ENCODE data around the gene ACOX2.

ACOX2 gene

DNA sequence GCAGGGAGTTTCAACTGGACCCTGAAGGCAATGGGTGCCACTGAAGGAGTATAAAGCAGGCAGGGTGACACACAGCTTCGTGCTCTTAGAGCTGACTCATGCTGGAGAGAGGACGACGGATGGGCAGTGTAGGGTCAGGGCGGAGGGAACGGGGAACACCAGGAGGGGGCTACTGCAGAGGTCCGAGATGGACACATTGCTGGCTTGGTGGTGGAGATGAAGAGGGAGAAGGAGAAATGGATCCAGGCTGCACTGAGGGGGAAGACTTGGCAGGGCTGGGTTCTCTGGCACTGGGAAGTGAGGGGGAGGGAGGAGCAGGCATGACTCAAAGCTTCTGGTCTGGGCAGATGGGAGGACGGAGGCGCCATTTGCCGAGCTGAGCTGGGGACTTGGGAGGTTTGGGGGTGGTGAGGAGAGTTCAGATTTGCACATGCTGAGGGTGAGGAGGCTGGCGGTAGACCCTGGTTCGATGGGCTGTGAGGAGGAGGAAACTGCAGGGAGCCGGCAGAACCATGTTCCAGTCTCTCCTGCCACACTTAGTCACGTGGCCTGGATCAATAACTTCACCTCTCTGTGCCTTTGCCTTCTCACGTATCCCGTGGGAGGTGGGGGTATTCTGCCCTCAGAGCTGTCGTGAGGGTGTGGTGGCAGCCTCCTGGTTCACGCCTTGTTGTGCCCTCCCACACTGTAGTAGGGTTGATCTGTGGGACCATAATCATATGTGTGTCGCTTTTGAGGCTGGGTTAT is 49.7 kb downstream of the ACOX2 start:
- Mint-ChIP-seq H3K4me1 (ENCODE audit: low read depth) (peaks cover 9% of the 10 kb centered on the region), H3K9me3 (ENCODE audit: low read depth) (no peaks in the 10 kb centered on the region), H3K27ac (no peak overlapping the region), H3K36me3 (no peaks in the 10 kb centered on the region), H3K4me3 (no peak overlapping the region), H3K27me3 (peaks cover under 1% of the 10 kb centered on the region)

DNA sequence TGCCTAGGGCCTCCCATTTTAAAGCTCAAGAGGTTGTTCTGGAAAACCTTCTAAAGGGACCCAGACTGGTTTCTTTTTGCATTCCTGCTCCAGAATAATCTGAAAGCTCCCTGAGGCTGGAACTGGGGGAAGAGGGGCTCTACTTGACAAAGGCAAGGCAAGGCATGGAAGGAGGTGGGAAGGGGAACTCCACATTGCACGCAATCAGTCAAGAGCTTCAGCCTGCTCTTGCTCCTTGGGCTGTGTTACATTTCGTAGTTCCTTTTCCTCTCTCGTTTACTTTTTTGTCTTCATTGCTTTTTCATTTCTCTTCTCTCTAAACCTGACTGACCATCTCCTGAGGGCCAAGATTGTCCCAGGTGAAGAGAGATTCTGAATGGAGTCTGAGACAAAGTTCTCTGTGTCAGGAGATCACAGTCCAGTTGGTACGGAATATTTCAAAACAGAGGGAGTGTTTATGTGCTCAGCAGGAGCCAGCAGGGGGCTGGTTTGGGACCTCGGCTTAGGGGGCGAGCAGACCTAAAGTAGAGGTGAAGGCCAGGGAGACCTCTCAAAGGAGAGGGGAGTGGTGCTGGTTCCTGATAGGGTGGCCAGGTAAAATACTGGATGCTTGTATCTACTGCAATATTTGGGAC is 51.1 kb downstream of the ACOX2 start:
- H3K4me3 Mint-ChIP-seq, result no peak overlapping the region
- H3K27ac Mint-ChIP-seq, result no peak overlapping the region
- H3K9me3 Mint-ChIP-seq (ENCODE audit: low read depth), result no peaks in the 10 kb centered on the region
- H3K4me1 Mint-ChIP-seq (ENCODE audit: low read depth), result peaks cover 5% of the 10 kb centered on the region
- peaks cover 2% of the 10 kb centered on the region for H3K27me3 Mint-ChIP-seq
- no peaks in the 10 kb centered on the region for H3K36me3 Mint-ChIP-seq

- peaks cover 2% of the 10 kb centered on the region for H3K27me3 Mint-ChIP-seq
- H3K4me1 Mint-ChIP-seq (ENCODE audit: low read depth), result no peaks in the 10 kb centered on the region
- H3K4me3 Mint-ChIP-seq, result no peak overlapping the region
- H3K27ac Mint-ChIP-seq, result no peak overlapping the region
- H3K9me3 Mint-ChIP-seq (ENCODE audit: low read depth), result no peaks in the 10 kb centered on the region
- H3K36me3 Mint-ChIP-seq, result no peaks in the 10 kb centered on the region
These were observed 52.3 kb downstream of the ACOX2 start for GRCh38 chr3:58484722-58485069.

- H3K27ac Mint-ChIP-seq, result no peak overlapping the region
- no peaks in the 10 kb centered on the region for H3K9me3 Mint-ChIP-seq (ENCODE audit: low read depth)
- peaks cover 2% of the 10 kb centered on the region for H3K27me3 Mint-ChIP-seq
- no peaks in the 10 kb centered on the region for H3K36me3 Mint-ChIP-seq
- no peaks in the 10 kb centered on the region for H3K4me1 Mint-ChIP-seq (ENCODE audit: low read depth)
- H3K4me3 Mint-ChIP-seq, result no peak overlapping the region
These were observed 52.8 kb downstream of the ACOX2 start for GRCh38 chr3:58484045-58484721.

- Mint-ChIP-seq H3K27me3 (peaks cover 2% of the 10 kb centered on the region), H3K36me3 (no peaks in the 10 kb centered on the region), H3K4me1 (ENCODE audit: low read depth) (no peaks in the 10 kb centered on the region), H3K27ac (no peak overlapping the region), H3K9me3 (ENCODE audit: low read depth) (no peaks in the 10 kb centered on the region), H3K4me3 (no peak overlapping the region)
These were observed 53.9 kb downstream of the ACOX2 start for GRCh38 chr3:58482917-58483636.

GRCh38 chr3:58480309-58480708 is 56.7 kb downstream of the ACOX2 start:
- H3K9me3 Mint-ChIP-seq (ENCODE audit: low read depth), result no peaks in the 10 kb centered on the region
- peaks cover under 1% of the 10 kb centered on the region for H3K4me1 Mint-ChIP-seq (ENCODE audit: low read depth)
- H3K27me3 Mint-ChIP-seq, result peaks cover 2% of the 10 kb centered on the region
- H3K36me3 Mint-ChIP-seq, result peaks cover 2% of the 10 kb centered on the region
- no peak overlapping the region for H3K27ac Mint-ChIP-seq
- H3K4me3 Mint-ChIP-seq, result no peak overlapping the region

GRCh38 chr3:58478781-58479180 is 58.2 kb downstream of the ACOX2 start:
- Mint-ChIP-seq H3K9me3 (ENCODE audit: low read depth) (no peaks in the 10 kb centered on the region), H3K4me1 (ENCODE audit: low read depth) (peaks cover 12% of the 10 kb centered on the region), H3K27ac (no peak overlapping the region)

DNA sequence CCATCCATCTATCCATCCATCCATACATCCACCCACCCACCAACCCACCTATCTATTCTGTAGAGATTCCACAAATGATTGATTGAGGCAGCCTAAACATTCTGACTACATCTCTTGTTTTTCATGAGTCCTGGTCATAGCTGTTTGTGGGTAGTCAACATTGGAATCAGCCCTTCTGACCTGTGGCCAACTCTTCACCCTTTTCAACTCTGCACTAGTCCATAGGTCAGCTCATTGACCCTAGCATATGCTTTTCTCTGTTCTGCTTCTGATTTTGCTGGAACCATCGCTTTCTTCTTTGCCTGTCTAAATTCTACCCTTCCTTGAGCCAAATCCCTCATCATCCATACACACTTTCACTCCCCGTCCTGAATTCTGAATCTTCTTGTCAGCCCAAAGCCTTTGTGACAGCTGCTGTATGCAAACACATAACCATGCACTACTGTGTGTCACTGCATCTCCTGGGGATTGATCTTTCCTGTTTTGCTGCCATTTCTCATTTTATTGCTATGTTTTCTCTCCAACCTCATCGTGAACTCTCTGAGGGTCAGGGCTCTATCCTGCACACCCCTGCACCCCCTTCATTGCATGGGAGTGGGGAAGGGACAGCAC is 61.9 kb downstream of the ACOX2 start:
- Mint-ChIP-seq H3K4me1 (ENCODE audit: low read depth) (peaks cover 28% of the 10 kb centered on the region), H3K27ac (no peak overlapping the region), H3K4me3 (no peak overlapping the region), H3K27me3 (no peaks in the 10 kb centered on the region), H3K9me3 (ENCODE audit: low read depth) (no peaks in the 10 kb centered on the region), H3K36me3 (peaks cover 2% of the 10 kb centered on the region)

More at GRCh38 chr3:58478781-58479180, 58.2 kb downstream of the ACOX2 start:
- Mint-ChIP-seq H3K36me3 (peaks cover 2% of the 10 kb centered on the region), H3K4me3 (no peak overlapping the region), H3K27me3 (peaks cover 2% of the 10 kb centered on the region)

- no peak overlapping the region for H3K4me3 Mint-ChIP-seq
- H3K27me3 Mint-ChIP-seq, result no peaks in the 10 kb centered on the region
- no peaks in the 10 kb centered on the region for H3K9me3 Mint-ChIP-seq (ENCODE audit: low read depth)
- H3K36me3 Mint-ChIP-seq, result peaks cover 2% of the 10 kb centered on the region
- peaks cover 28% of the 10 kb centered on the region for H3K4me1 Mint-ChIP-seq (ENCODE audit: low read depth)
- H3K27ac Mint-ChIP-seq, result no peak overlapping the region
These were observed 62.6 kb downstream of the ACOX2 start for GRCh38 chr3:58474348-58474911.

GRCh38 chr3:58473275-58473674 is 63.7 kb downstream of the ACOX2 start:
- Mint-ChIP-seq H3K4me1 (ENCODE audit: low read depth) (peaks cover 28% of the 10 kb centered on the region), H3K27ac (no peak overlapping the region), H3K4me3 (no peak overlapping the region), H3K36me3 (peaks cover 2% of the 10 kb centered on the region), H3K9me3 (ENCODE audit: low read depth) (no peaks in the 10 kb centered on the region), H3K27me3 (no peaks in the 10 kb centered on the region)

GRCh38 chr3:58471025-58471887 is 65.7 kb downstream of the ACOX2 start:
- peaks cover 28% of the 10 kb centered on the region for H3K4me1 Mint-ChIP-seq (ENCODE audit: low read depth)

DNA sequence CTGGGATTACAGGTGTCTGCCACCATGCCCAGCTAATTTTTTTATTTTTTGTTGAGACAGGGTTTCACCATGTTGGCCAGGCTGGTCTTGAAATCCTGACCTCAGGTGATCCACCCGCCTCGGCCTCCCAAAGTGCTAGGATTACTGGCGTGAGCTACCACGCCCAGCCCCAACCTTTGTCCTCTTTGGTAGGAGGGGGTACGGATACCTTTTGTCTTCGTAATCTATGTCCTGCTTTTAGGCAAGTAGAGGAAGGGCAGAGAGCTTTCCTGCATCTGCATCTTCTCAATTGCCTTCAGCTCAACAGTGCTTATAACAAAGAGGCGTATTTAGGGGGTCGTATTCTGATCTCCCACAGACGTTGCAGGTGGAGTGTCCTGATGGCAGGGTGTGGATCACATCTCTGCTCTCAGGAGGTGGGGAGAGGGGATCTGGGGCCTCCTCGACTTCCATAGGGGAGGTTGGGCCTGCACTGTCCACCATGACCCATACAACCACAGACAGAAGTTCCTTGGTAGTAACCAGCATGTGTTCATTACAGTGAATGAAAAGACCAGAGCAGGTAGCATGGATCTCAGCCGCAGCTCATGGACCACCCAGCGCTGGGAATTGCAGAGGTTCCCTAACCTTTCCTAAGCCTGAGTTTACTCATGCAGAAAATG is 66.5 kb downstream of the ACOX2 start:
- no peak overlapping the region for H3K4me3 Mint-ChIP-seq
- H3K27ac Mint-ChIP-seq, result peak overlapping the region; percentile 54
- peaks cover 28% of the 10 kb centered on the region for H3K4me1 Mint-ChIP-seq (ENCODE audit: low read depth)
- no peaks in the 10 kb centered on the region for H3K27me3 Mint-ChIP-seq
- no peaks in the 10 kb centered on the region for H3K9me3 Mint-ChIP-seq (ENCODE audit: low read depth)
- H3K36me3 Mint-ChIP-seq, result no peaks in the 10 kb centered on the region

More at GRCh38 chr3:58471025-58471887, 65.7 kb downstream of the ACOX2 start:
- H3K36me3 Mint-ChIP-seq, result no peaks in the 10 kb centered on the region
- no peaks in the 10 kb centered on the region for H3K9me3 Mint-ChIP-seq (ENCODE audit: low read depth)
- H3K27me3 Mint-ChIP-seq, result no peaks in the 10 kb centered on the region
- H3K27ac Mint-ChIP-seq, result peak overlapping the region; percentile 54
- H3K4me3 Mint-ChIP-seq, result no peak overlapping the region

DNA sequence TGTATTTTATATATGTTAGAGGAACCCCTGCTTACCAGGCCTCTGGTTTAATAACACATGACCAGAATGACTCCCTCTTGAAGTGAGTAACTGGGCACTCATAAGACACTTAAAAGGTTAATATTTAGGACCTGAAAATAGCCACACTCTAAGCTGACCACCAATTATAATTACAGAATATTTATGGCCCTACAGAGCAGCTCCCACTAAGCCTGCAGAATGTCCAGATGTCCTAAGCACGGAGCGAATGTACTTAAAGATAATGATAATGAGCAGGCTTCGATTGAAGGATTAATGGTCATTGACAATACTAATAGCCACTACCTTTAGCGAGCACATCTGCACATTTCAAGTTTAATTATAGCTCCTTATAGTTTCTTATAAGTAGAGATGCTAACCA is 67.9 kb downstream of the ACOX2 start:
- no peaks in the 10 kb centered on the region for H3K36me3 Mint-ChIP-seq
- H3K27ac Mint-ChIP-seq, result no peak overlapping the region
- H3K9me3 Mint-ChIP-seq (ENCODE audit: low read depth), result no peaks in the 10 kb centered on the region
- H3K4me1 Mint-ChIP-seq (ENCODE audit: low read depth), result peaks cover 21% of the 10 kb centered on the region
- H3K27me3 Mint-ChIP-seq, result no peaks in the 10 kb centered on the region
- H3K4me3 Mint-ChIP-seq, result no peak overlapping the region
